Peyer's patch (tissue), 4 donors: ENCODE data around the gene POLR1B. TPM values are rescaled to one million over a fixed set of nuclear protein-coding genes. Genes with fewer than 3 reads are reported as not detected.
A peak's percentile ranks its signal among the peaks of the same experiment; 100 is the strongest.

Experiments
- DNase-seq, 3 donors: peaks; one replicate each; pipeline ENCODE4 v3.0.0-alpha.2; 2017 to 2019
- H3K27ac ChIP-seq, 4 donors: fragments of 200-600 bp; sonication (generic); one replicate each; pipeline ENCODE4 v1.5.1; 2016 to 2019
- H3K27me3 ChIP-seq, 2 donors: fragments of 200-600 bp; sonication (generic); one replicate each; pipeline ENCODE4 v1.5.1; 2019
- H3K36me3 ChIP-seq, 3 donors: fragments of 200-600 bp; sonication (generic); one replicate each; pipeline ENCODE4 v1.5.1; 2016 to 2019
- H3K4me1 ChIP-seq, 4 donors: fragments of 200-600 bp; sonication (generic); one replicate each; pipeline ENCODE4 v1.5.1; 2016 to 2019
- H3K4me3 ChIP-seq, 4 donors: fragments of 200-600 bp; sonication (generic); 1 replicate in 3 of 4; 2 replicates in 1 of 4; pipeline ENCODE4 v1.5.1; 2016 to 2019; ENCODE audit warnings: mild to moderate bottlenecking in 1 of 4
- H3K9me3 ChIP-seq, 4 donors: fragments of 200-600 bp; sonication (generic); one replicate each; pipeline ENCODE4 v1.5.1; 2016 to 2019; ENCODE audit warnings: mild to moderate bottlenecking in 1 of 4
- POLR2A ChIP-seq, 2 donors: fragments of 450-650 bp; IDR thresholded peaks; one replicate each; pipeline ENCODE4 v1.5.1; 2017; ENCODE audit warnings: antibody characterized with exemption in 2 of 2, mild to moderate bottlenecking in 2 of 2, moderate library complexity in 2 of 2
- total RNA-seq, 4 donors: library from RNA; depleted of rRNA; stranded (reverse); fragments of >200 nt; gene quantifications; one replicate each; pipeline ENCODE4 v1.1.0, GENCODE V29; 2016
- TF ChIP-seq, protein P1 (sequence below), 6 experiments: fragments of 450-650 bp in 4 of 6; fragments of 200-600 bp in 2 of 6; sonication (generic) in 1 of 6; IDR thresholded peaks; one replicate each; pipeline ENCODE4 v1.5.1; 2017 to 2019; ENCODE audit warnings: antibody characterized with exemption in 6 of 6, mild to moderate bottlenecking in 3 of 6, moderate library complexity in 1 of 6

POLR1B gene
- total RNA-seq, 4 donors from 2014 or later: 7.5 to 15.8 (median 10.0) TPM

DNA sequence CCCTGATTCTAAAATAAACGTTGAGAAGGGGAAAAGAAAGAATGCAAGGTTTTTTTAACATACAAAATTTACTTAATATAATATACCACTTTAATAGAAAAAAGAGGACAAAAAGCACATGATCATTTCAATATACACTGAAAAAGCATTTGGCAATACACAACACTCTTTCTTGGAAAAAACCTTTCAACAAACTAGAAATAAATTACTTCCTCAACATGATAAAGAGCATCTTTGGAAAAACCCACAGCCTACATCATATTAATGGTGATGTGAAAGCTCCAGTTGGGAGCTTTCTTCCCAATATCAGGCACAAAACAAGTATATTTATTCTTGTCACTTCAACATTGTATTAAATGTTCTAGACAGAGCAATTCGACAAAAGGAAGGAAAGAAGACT is 3.0 kb upstream of the POLR1B start:
- Histone ChIP-seq H3K4me3 (no peak overlapping the region), H3K27me3 (no peaks in the 10 kb centered on the region), H3K4me1 (peaks cover 0 to 17% (median 4%) of the 10 kb centered on the region in 4 donors), H3K27ac (no peak overlapping the region), H3K9me3 (no peaks in the 10 kb centered on the region), H3K36me3 (no peaks in the 10 kb centered on the region)
- DNase-seq: no peak
- TF ChIP-seq, protein P1, sequence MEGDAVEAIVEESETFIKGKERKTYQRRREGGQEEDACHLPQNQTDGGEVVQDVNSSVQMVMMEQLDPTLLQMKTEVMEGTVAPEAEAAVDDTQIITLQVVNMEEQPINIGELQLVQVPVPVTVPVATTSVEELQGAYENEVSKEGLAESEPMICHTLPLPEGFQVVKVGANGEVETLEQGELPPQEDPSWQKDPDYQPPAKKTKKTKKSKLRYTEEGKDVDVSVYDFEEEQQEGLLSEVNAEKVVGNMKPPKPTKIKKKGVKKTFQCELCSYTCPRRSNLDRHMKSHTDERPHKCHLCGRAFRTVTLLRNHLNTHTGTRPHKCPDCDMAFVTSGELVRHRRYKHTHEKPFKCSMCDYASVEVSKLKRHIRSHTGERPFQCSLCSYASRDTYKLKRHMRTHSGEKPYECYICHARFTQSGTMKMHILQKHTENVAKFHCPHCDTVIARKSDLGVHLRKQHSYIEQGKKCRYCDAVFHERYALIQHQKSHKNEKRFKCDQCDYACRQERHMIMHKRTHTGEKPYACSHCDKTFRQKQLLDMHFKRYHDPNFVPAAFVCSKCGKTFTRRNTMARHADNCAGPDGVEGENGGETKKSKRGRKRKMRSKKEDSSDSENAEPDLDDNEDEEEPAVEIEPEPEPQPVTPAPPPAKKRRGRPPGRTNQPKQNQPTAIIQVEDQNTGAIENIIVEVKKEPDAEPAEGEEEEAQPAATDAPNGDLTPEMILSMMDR (IDR thresholded peaks at IDR 0.05): no peak
- no peak for TF ChIP-seq POLR2A (IDR thresholded peaks at IDR 0.05)

- DNase-seq: no peak
- TF ChIP-seq, protein P1 (IDR thresholded peaks at IDR 0.05): no peak
- no peak for TF ChIP-seq POLR2A (IDR thresholded peaks at IDR 0.05)
- no peaks in the 10 kb centered on the region for H3K27me3 ChIP-seq
- peak overlapping the region in 1 of 4 donors; percentile 89 for H3K27ac ChIP-seq
- H3K4me3 ChIP-seq: no peak overlapping the region
- H3K4me1 ChIP-seq: peaks cover 0 to 18% (median 4%) of the 10 kb centered on the region in 4 donors
- H3K9me3 ChIP-seq: no peaks in the 10 kb centered on the region
- H3K36me3 ChIP-seq: peaks cover 0 to 4% (median 0%) of the 10 kb centered on the region in 3 donors
Measured at GRCh38 chr2:112540906-112541305, 1.4 kb upstream of the POLR1B start.

DNA sequence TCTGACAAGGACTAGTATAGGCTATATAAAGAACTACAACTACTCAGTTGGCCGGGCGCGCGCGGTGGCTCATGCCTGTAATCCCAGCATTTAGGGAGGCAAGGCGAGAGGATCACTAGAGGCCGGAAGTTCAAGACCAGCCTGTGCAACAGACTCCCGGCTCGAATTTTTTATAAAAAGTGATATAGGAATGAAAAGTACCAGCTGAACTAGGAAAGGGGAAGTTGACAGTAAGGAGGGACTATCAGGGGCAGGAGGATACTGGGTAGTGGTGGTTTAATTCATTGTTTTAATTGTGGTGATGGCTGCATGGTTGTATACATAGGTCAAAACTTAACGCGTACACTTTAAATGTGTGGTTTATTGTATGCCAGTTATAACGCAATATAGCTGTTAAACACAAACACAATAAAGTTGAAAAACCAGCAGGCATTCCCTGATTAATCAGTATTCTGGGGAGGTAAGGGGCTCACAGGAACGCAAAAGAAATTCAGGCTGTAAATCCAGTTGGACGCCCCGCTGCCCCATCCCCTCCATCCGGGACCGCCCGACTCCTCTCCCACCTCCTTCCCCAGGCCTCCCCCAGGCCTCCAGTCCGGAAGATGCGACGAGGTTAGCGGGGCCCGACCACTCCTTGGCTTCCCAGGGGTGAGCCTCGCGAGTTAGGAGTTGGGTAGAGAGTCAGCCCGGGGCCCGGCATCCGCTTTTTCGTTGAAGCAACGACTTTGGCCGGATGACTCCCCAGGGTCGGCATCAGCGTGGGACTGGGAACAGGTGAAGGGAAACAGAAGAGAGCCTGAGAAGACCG is 746 bp upstream of the POLR1B start:
- H3K4me1 ChIP-seq: peaks cover 0 to 18% (median 4%) of the 10 kb centered on the region in 4 donors
- H3K9me3 ChIP-seq: no peaks in the 10 kb centered on the region
- peak overlapping the region; percentile 83 to 91 (median 88) for H3K27ac ChIP-seq
- peak overlapping the region; percentile 63 to 93 (median 82) for H3K4me3 ChIP-seq
- no peaks in the 10 kb centered on the region for H3K27me3 ChIP-seq
- TF ChIP-seq POLR2A (IDR thresholded peaks at IDR 0.05): peak; percentile 30 to 44
- TF ChIP-seq, protein P1 (IDR thresholded peaks at IDR 0.05): no peak
- DNase-seq: peak in 2 of 3 donors; percentile 29 to 84
- H3K36me3 ChIP-seq: peaks cover 0 to 8% (median 0%) of the 10 kb centered on the region in 3 donors

- Histone ChIP-seq H3K4me1 (peaks cover 0 to 18% (median 4%) of the 10 kb centered on the region in 4 donors), H3K27ac (peak overlapping the region in 2 of 4 donors; percentile 83 to 88), H3K9me3 (no peaks in the 10 kb centered on the region), H3K27me3 (no peaks in the 10 kb centered on the region), H3K4me3 (peak overlapping the region; percentile 63 to 93 (median 82)), H3K36me3 (peaks cover 0 to 21% (median 0%) of the 10 kb centered on the region in 3 donors)
- no peak for DNase-seq
- no peak for TF ChIP-seq POLR2A (IDR thresholded peaks at IDR 0.05)
- TF ChIP-seq, protein P1 (IDR thresholded peaks at IDR 0.05): no peak
Measured at GRCh38 chr2:112542984-112543661, 858 bp downstream of the POLR1B start.

GRCh38 chr2:112547333-112547732 is 5.1 kb downstream of the POLR1B start:
- peaks cover 0 to 42% (median 0%) of the 10 kb centered on the region in 3 donors for H3K36me3 ChIP-seq
- TF ChIP-seq, protein P1 (IDR thresholded peaks at IDR 0.05): no peak
- TF ChIP-seq POLR2A (IDR thresholded peaks at IDR 0.05): no peak
- no peak overlapping the region for H3K4me3 ChIP-seq
- H3K4me1 ChIP-seq: peaks cover 0 to 13% (median 4%) of the 10 kb centered on the region in 4 donors
- no peak for DNase-seq
- H3K27ac ChIP-seq: no peak overlapping the region
- H3K27me3 ChIP-seq: no peaks in the 10 kb centered on the region
- H3K9me3 ChIP-seq: no peaks in the 10 kb centered on the region
